AG09309 (cell line): ENCODE measurements around the gene QPRT.
"Not testable (repeated sequence)": the region's sequence is repeated elsewhere in the genome, so short reads cannot be mapped to it uniquely, and the experiment has no call there.

Experiments used
- DNase-seq: peaks from one replicate; pipeline ENCODE4 v3.0.0-alpha.2; 2010; ENCODE audit warnings: low read depth
- H3K4me3 ChIP-seq: 2 replicates; pipeline ENCODE4 v1.5.1; 2011; ENCODE audit warnings: mild to moderate bottlenecking, low read depth, low read length, moderate library complexity; ENCODE audit not compliant: control insufficient read depth
- TF ChIP-seq, protein P1 (sequence below): IDR thresholded peaks from 2 replicates; pipeline ENCODE4 v1.5.1; 2011; ENCODE audit warnings: mild to moderate bottlenecking, low read depth, low read length, inconsistent platforms; ENCODE audit not compliant: insufficient read depth, control insufficient read depth; ENCODE audit errors: missing control alignments

Gene QPRT

DNA sequence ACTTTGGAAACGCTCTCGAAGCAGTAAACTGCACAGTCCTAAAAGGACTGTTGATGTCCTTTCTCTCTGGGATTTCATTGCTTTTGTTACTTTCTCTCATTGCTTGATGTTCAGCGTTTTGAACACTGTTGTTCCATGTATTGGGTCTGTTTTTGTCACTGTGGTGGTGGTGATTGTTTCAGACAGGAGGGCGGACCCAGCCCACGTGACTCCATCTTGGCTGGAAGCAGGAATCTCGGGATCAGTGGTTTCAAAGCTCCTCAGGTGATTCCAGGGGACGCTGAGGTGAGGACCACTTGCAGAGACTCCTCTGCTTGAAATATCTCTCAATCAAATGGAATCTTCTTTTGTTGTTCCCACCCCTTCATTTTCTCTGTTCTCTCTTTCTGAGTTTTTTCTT lies 48.5 kb downstream of the QPRT start:
- TF ChIP-seq, protein P1, sequence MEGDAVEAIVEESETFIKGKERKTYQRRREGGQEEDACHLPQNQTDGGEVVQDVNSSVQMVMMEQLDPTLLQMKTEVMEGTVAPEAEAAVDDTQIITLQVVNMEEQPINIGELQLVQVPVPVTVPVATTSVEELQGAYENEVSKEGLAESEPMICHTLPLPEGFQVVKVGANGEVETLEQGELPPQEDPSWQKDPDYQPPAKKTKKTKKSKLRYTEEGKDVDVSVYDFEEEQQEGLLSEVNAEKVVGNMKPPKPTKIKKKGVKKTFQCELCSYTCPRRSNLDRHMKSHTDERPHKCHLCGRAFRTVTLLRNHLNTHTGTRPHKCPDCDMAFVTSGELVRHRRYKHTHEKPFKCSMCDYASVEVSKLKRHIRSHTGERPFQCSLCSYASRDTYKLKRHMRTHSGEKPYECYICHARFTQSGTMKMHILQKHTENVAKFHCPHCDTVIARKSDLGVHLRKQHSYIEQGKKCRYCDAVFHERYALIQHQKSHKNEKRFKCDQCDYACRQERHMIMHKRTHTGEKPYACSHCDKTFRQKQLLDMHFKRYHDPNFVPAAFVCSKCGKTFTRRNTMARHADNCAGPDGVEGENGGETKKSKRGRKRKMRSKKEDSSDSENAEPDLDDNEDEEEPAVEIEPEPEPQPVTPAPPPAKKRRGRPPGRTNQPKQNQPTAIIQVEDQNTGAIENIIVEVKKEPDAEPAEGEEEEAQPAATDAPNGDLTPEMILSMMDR, result no peak
- no peak for DNase-seq
- no peak overlapping the region for H3K4me3 ChIP-seq

DNA sequence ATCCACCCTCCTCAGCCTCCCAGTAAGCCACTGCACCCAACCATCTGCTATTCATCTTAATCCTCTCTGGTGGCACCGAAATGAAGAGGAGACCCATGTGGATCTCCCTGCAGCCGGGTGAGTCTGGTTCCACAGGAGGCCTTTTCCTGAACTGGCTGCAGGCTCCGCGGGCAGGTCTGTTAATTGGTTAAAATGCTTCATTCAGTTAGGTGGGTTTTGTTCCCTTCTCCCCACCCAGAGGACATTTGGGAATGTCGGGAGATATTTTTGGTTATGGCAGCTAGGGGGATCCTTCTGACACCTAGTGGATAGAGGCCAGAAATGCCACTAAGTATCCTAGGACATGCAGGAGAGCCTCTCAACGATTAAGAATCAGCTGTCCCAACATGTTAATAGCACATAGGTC lies 50.1 kb downstream of the QPRT start:
- no peak overlapping the region for H3K4me3 ChIP-seq
- TF ChIP-seq, protein P1, result peak; percentile 73
- peak; percentile 7 for DNase-seq

DNA sequence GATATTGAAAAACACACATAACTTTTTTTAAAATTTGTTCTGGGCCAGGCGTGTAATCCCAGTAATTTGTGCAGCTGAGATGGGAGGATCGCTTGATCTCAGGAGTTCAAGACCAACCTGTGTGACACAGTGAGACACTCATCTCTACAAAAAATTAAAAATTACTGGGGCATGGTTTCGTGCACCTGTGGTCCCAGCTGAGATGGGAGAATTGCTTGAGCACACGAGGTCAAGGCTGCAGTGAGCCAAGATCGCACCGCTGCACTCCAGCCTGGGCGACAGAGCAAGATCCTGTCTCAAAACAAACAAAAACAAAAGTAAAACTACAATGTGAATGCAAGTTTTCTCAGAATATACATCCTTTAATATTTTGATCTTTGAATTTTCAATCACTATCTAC lies 51.7 kb downstream of the QPRT start:
- no peak for DNase-seq
- TF ChIP-seq, protein P1, result no peak
- no peak overlapping the region for H3K4me3 ChIP-seq

GRCh38 chr16:29731768-29732601 lies 53.0 kb downstream of the QPRT start:
- not testable (repeated sequence) for H3K4me3 ChIP-seq, DNase-seq

- no peak for DNase-seq
- TF ChIP-seq, protein P1, result no peak
These were observed 55.8 kb downstream of the QPRT start for GRCh38 chr16:29734786-29735185.

DNA sequence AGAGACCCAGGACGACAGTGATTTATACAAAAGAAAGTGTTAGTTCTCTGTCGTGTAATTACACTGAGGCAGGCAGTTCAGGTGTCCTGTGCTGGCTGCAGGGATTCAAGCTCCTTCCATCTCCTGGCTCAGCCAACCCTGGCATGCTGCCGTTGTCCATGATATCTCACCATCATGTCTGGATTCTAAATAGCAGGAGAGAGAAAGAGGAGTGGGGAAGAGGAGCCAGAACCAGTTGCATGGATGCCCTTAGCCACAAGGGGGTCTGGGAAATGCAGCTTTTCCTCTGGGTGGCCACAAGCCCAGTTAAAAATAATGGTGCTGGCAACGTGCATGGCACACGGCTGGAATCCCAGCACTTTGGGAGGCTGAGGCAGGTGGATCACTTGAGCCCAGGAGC lies 57.1 kb downstream of the QPRT start:
- DNase-seq, result no peak
- TF ChIP-seq, protein P1, result no peak
- H3K4me3 ChIP-seq, result no peak overlapping the region

More at GRCh38 chr16:29734786-29735185, 55.8 kb downstream of the QPRT start:
- no peak overlapping the region for H3K4me3 ChIP-seq

- H3K4me3 ChIP-seq, result no peak overlapping the region
- DNase-seq, result no peak
- TF ChIP-seq, protein P1, result no peak
These were observed 57.8 kb downstream of the QPRT start for GRCh38 chr16:29736764-29737163.
